ENCODE results near the gene UTP4.
A peak's percentile ranks its signal among the peaks of the same experiment; 100 is the strongest.

The UTP4 gene

GRCh38 chr16:69095193-69095592, 37.3 kb upstream of the UTP4 start:
- H3K36me3 ChIP-seq (ENCODE audit: control insufficient read depth, insufficient read depth, low read length), result no peaks in the 10 kb centered on the region
- no peaks in the 10 kb centered on the region for H3K9me3 ChIP-seq (ENCODE audit: control insufficient read depth, insufficient read depth, low read length)
- no peaks in the 10 kb centered on the region for H3K27me3 ChIP-seq (ENCODE audit: control insufficient read depth, insufficient read depth, low read length)
- H3K27ac ChIP-seq (ENCODE audit: low read length), result no peak overlapping the region
- WGBS (ENCODE audit: insufficient coverage, insufficient read length), result no CpG with 5 or more reads among the region's 6 CpGs
- H3K4me3 ChIP-seq (ENCODE audit: low read length), result no peak overlapping the region
- peaks cover 4% of the 10 kb centered on the region; the same call in 1 of the 2 replicates for H3K4me1 ChIP-seq (ENCODE audit: control insufficient read depth, insufficient read depth, low read length)
- no peak for DNase-seq (ENCODE audit: low read depth, low spot score)

DNA sequence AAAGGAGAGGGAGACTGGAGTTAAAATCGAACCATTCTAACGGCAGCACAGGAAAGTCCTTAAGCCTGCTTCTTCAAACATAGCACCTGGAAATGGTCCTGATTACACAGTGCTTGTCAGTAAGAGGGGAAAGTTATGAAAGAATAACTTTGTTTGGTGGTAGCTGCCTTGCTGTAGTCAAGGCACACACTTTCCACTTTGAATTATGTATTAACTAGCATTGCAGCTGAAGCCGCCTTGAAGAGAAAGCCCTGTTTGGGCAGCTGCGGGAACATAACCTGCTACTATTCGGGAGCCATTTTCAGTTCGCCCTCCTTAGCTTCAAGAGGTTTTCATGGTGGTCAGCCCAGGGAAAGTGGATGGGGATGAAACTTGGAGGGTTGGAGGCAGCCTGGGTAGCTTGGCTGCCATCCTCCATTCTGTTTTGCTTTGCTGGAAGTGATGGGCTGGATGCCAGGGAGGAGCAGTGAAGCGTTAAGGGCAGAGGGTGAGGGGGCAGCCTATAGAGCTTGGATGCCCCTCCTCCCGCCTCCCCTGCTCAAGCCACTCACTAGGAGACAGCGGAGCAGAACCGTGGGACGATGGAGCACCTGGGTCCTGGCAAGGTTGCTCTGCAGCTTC, 32.3 kb upstream of the UTP4 start:
- WGBS (ENCODE audit: insufficient coverage, insufficient read length), result no CpG with 5 or more reads among the region's 11 CpGs
- H3K36me3 ChIP-seq (ENCODE audit: control insufficient read depth, insufficient read depth, low read length), result no peaks in the 10 kb centered on the region
- no peak overlapping the region for H3K4me3 ChIP-seq (ENCODE audit: low read length)
- peaks cover 13% of the 10 kb centered on the region for H3K4me1 ChIP-seq (ENCODE audit: control insufficient read depth, insufficient read depth, low read length)
- no peaks in the 10 kb centered on the region for H3K9me3 ChIP-seq (ENCODE audit: control insufficient read depth, insufficient read depth, low read length)
- DNase-seq (ENCODE audit: low read depth, low spot score), result no peak
- no peaks in the 10 kb centered on the region for H3K27me3 ChIP-seq (ENCODE audit: control insufficient read depth, insufficient read depth, low read length)
- H3K27ac ChIP-seq (ENCODE audit: low read length), result no peak overlapping the region

- no peak within 1 kb of the TSS for H3K27ac ChIP-seq (ENCODE audit: low read length)
- WGBS (ENCODE audit: insufficient coverage, insufficient read length), result no CpG with 5 or more reads among the region's 80 CpGs
- H3K4me1 ChIP-seq (ENCODE audit: control insufficient read depth, insufficient read depth, low read length), result peaks cover 10% of the 10 kb centered on the region; the same call in 1 of the 2 replicates
- peaks cover 13% of the 10 kb centered on the region for H3K36me3 ChIP-seq (ENCODE audit: control insufficient read depth, insufficient read depth, low read length)
- H3K27me3 ChIP-seq (ENCODE audit: control insufficient read depth, insufficient read depth, low read length), result no peaks in the 10 kb centered on the region
- peak within 1 kb of the TSS; percentile 78 for H3K4me3 ChIP-seq (ENCODE audit: low read length)
- H3K9me3 ChIP-seq (ENCODE audit: control insufficient read depth, insufficient read depth, low read length), result no peaks in the 10 kb centered on the region
- DNase-seq (ENCODE audit: low read depth, low spot score), result no peak
Observed at GRCh38 chr16:69105501-69106361, 26.7 kb upstream of the UTP4 start, which contains the start of gene HAS3. Gene HAS3, plus strand, starts transcription at chr16:69105653. Its CDS starts 3,743 bp downstream, at chr16:69109396.

- H3K4me3 ChIP-seq (ENCODE audit: low read length), result peak overlapping the region; percentile 78
- no CpG with 5 or more reads among the region's 55 CpGs for WGBS (ENCODE audit: insufficient coverage, insufficient read length)
- no peaks in the 10 kb centered on the region for H3K27me3 ChIP-seq (ENCODE audit: control insufficient read depth, insufficient read depth, low read length)
- peaks cover 16% of the 10 kb centered on the region for H3K36me3 ChIP-seq (ENCODE audit: control insufficient read depth, insufficient read depth, low read length)
- H3K9me3 ChIP-seq (ENCODE audit: control insufficient read depth, insufficient read depth, low read length), result no peaks in the 10 kb centered on the region
- H3K27ac ChIP-seq (ENCODE audit: low read length), result no peak overlapping the region
- DNase-seq (ENCODE audit: low read depth, low spot score), result no peak
- H3K4me1 ChIP-seq (ENCODE audit: control insufficient read depth, insufficient read depth, low read length), result peaks cover 8% of the 10 kb centered on the region; the same call in 1 of the 2 replicates
Observed at GRCh38 chr16:69106491-69107315, 25.7 kb upstream of the UTP4 start.

DNA sequence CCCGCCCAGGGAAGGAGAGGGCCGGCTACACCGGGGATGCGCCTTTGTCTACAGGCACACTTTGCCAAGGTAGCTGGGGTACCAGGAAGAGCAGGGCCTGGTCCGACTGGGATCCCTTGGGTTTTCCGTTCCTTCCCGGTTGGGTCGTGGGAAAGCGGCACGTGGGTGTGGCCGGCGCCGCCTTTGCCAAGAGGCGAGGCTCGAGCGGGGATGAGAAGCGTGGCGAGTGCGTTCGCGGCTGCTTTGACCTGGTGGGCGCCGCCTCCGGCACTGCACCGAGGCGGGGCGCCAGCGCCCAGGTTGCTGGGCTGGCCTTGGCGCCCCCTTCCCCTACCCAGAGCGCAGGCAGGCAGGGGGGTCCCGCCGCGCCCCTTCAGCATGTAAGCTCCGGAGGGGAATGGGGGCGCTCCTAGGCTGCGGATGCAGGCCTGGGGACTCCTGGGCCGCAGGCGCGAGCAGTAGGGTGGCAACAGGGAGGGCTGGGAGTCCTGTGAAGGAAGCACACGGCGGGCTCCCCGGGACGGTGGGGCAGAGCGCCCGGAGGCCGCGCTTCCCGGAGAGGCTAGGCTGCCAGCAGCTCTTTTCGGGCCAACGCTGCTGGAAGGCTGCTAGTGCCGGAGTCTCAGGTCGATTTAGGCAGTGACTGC, 25.0 kb upstream of the UTP4 start:
- Histone ChIP-seq H3K9me3 (ENCODE audit: control insufficient read depth, insufficient read depth, low read length) (no peaks in the 10 kb centered on the region), H3K27ac (ENCODE audit: low read length) (no peak overlapping the region), H3K4me1 (ENCODE audit: control insufficient read depth, insufficient read depth, low read length) (peaks cover 6% of the 10 kb centered on the region; the same call in 1 of the 2 replicates), H3K27me3 (ENCODE audit: control insufficient read depth, insufficient read depth, low read length) (no peaks in the 10 kb centered on the region), H3K36me3 (ENCODE audit: control insufficient read depth, insufficient read depth, low read length) (peaks cover 16% of the 10 kb centered on the region), H3K4me3 (ENCODE audit: low read length) (peak overlapping the region; percentile 78; the same call in 1 of the 2 replicates)
- DNase-seq (ENCODE audit: low read depth, low spot score), result no peak
- no CpG with 5 or more reads among the region's 52 CpGs for WGBS (ENCODE audit: insufficient coverage, insufficient read length)

DNA sequence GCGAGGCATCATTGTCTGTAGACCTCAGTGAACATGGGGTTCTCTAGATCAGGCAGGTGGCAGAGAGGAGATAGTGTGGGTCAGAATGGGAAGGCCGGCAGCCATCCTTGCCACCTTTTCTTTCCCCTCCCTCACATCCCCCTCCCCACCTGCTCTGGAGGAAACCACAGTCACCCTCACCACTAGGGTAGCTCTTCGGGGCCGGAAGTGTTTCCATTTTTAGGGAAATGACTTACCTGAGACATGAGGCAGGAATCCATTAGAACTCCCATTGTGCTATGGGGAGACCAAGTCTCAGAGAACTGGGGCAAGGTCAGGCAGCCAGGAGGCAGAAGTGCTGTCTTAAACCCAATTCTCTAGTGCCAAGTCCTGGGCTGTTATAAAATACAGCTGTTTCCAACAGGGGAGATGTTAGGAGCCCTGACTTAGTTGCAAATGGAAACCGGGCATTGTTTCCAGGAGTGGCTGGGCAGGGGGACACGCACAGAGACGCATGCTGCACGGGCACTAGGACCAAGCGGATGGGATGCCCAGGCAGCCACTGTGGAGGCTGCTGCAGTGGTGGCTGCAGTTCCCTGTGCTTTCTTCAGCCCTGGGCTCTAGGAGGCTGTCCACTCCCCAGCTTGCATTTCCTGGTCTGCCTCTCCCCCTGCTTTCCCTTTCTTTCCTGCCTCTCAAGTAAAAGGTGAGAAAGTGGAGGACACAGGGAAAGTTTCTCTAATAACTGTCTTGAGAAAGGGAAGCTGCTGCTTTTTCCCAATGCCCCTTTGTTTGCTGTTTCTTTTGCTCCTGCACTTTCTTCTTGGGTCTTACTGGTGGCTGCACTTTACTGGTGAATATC, 24.2 kb upstream of the UTP4 start:
- no peaks in the 10 kb centered on the region for H3K9me3 ChIP-seq (ENCODE audit: control insufficient read depth, insufficient read depth, low read length)
- H3K36me3 ChIP-seq (ENCODE audit: control insufficient read depth, insufficient read depth, low read length), result peaks cover 17% of the 10 kb centered on the region
- DNase-seq (ENCODE audit: low read depth, low spot score), result no peak
- WGBS (ENCODE audit: insufficient coverage, insufficient read length), result no CpG with 5 or more reads among the region's 9 CpGs
- no peaks in the 10 kb centered on the region for H3K27me3 ChIP-seq (ENCODE audit: control insufficient read depth, insufficient read depth, low read length)
- H3K27ac ChIP-seq (ENCODE audit: low read length), result no peak overlapping the region
- peak overlapping the region; percentile 78; the same call in 1 of the 2 replicates for H3K4me3 ChIP-seq (ENCODE audit: low read length)
- H3K4me1 ChIP-seq (ENCODE audit: control insufficient read depth, insufficient read depth, low read length), result peaks cover 3% of the 10 kb centered on the region; the same call in 1 of the 2 replicates

GRCh38 chr16:69108905-69109252, 23.6 kb upstream of the UTP4 start:
- Histone ChIP-seq H3K27ac (ENCODE audit: low read length) (no peak overlapping the region), H3K27me3 (ENCODE audit: control insufficient read depth, insufficient read depth, low read length) (no peaks in the 10 kb centered on the region), H3K4me1 (ENCODE audit: control insufficient read depth, insufficient read depth, low read length) (peaks cover 3% of the 10 kb centered on the region; the same call in 1 of the 2 replicates), H3K4me3 (ENCODE audit: low read length) (no peak overlapping the region), H3K9me3 (ENCODE audit: control insufficient read depth, insufficient read depth, low read length) (no peaks in the 10 kb centered on the region), H3K36me3 (ENCODE audit: control insufficient read depth, insufficient read depth, low read length) (peaks cover 23% of the 10 kb centered on the region)
- no CpG with 5 or more reads among the region's 4 CpGs for WGBS (ENCODE audit: insufficient coverage, insufficient read length)
- no peak for DNase-seq (ENCODE audit: low read depth, low spot score)

GRCh38 chr16:69109486-69110270, 22.8 kb upstream of the UTP4 start:
- no peak for DNase-seq (ENCODE audit: low read depth, low spot score)
- H3K27ac ChIP-seq (ENCODE audit: low read length), result no peak overlapping the region
- H3K27me3 ChIP-seq (ENCODE audit: control insufficient read depth, insufficient read depth, low read length), result no peaks in the 10 kb centered on the region
- H3K4me3 ChIP-seq (ENCODE audit: low read length), result no peak overlapping the region
- peaks cover 31% of the 10 kb centered on the region for H3K36me3 ChIP-seq (ENCODE audit: control insufficient read depth, insufficient read depth, low read length)
- H3K4me1 ChIP-seq (ENCODE audit: control insufficient read depth, insufficient read depth, low read length), result peaks cover 3% of the 10 kb centered on the region; the same call in 1 of the 2 replicates
- H3K9me3 ChIP-seq (ENCODE audit: control insufficient read depth, insufficient read depth, low read length), result no peaks in the 10 kb centered on the region
- no CpG with 5 or more reads among the region's 48 CpGs for WGBS (ENCODE audit: insufficient coverage, insufficient read length)

- H3K4me3 ChIP-seq (ENCODE audit: low read length), result no peak overlapping the region
- H3K9me3 ChIP-seq (ENCODE audit: control insufficient read depth, insufficient read depth, low read length), result no peaks in the 10 kb centered on the region
- no CpG with 5 or more reads among the region's 7 CpGs for WGBS (ENCODE audit: insufficient coverage, insufficient read length)
- peaks cover 37% of the 10 kb centered on the region for H3K36me3 ChIP-seq (ENCODE audit: control insufficient read depth, insufficient read depth, low read length)
- H3K27ac ChIP-seq (ENCODE audit: low read length), result no peak overlapping the region
- peaks cover 2% of the 10 kb centered on the region; the same call in 1 of the 2 replicates for H3K4me1 ChIP-seq (ENCODE audit: control insufficient read depth, insufficient read depth, low read length)
- no peaks in the 10 kb centered on the region for H3K27me3 ChIP-seq (ENCODE audit: control insufficient read depth, insufficient read depth, low read length)
- DNase-seq (ENCODE audit: low read depth, low spot score), result no peak
Observed at GRCh38 chr16:69110406-69110805, 22.0 kb upstream of the UTP4 start.
